Panc1 (cell line): Measurements from ENCODE around the gene BHLHE23. TPM values are rescaled to one million over a fixed set of nuclear protein-coding genes. Genes with fewer than 3 reads are reported as not detected.

ENCODE experiments used
- ATAC-seq: fragments of 200-7000 bp; cut with Tn5 transposase; 2 replicates; pipeline ENCODE4 v1.9.1; 2020; ENCODE audit warnings: mild to moderate bottlenecking, moderate library complexity
- BruUV-seq: library from RNA; stranded (reverse); fragments of 400-500 nt; replicated peaks from 2 replicates; lab custom pipeline; 2021; lab: Mats Ljungman, UMichigan
- CTCF ChIA-PET: fragments of 300-600 bp; sonication (Branson Sonifier 250); formaldehyde crosslinking; loops from one replicate; lab custom pipeline; 2022; ENCODE audit warnings: antibody characterized with exemption; lab: Charles Lee
- POLR2A ChIA-PET: fragments of 300-600 bp; sonication (Branson Sonifier 250); formaldehyde crosslinking; loops from one replicate; lab custom pipeline; 2022; ENCODE audit warnings: antibody characterized with exemption; lab: Charles Lee
- DNase-seq: peaks from one replicate; pipeline ENCODE4 v3.0.0-alpha.2; 2010; ENCODE audit warnings: low read depth, low spot score
- H3K27ac ChIP-seq: 2 replicates; pipeline ENCODE4 v1.5.1; 2011; ENCODE audit warnings: mild to moderate bottlenecking, low read length, inconsistent platforms
- H3K27me3 ChIP-seq: fragments of 200-500 bp; sonication (Bioruptor generic); 2 replicates; pipeline ENCODE4 v1.6.0; 2014; ENCODE audit warnings: low read length, inconsistent platforms; ENCODE audit not compliant: control insufficient read depth, insufficient read depth
- H3K36me3 ChIP-seq: fragments of 200-500 bp; sonication (Bioruptor generic); 2 replicates; pipeline ENCODE4 v1.5.1; 2014; ENCODE audit warnings: inconsistent platforms, mild to moderate bottlenecking, low read length, moderate library complexity; ENCODE audit not compliant: control insufficient read depth, insufficient read depth
- H3K4me1 ChIP-seq: 2 replicates; pipeline ENCODE4 v1.5.1; 2011; ENCODE audit warnings: inconsistent platforms, mild to moderate bottlenecking, low read length, moderate library complexity; ENCODE audit not compliant: control insufficient read depth, insufficient read depth
- H3K4me3 ChIP-seq, 2 experiments: 2 replicates each; pipeline ENCODE4 v1.5.1; 2011 to 2012; ENCODE audit warnings: low read depth in 2 of 2, low read length in 2 of 2, mild to moderate bottlenecking in 2 of 2, inconsistent platforms in 1 of 2, moderate library complexity in 1 of 2
- H3K9me3 ChIP-seq: fragments of 200-500 bp; sonication (Bioruptor generic); 2 replicates; pipeline ENCODE4 v1.5.1; 2014; ENCODE audit warnings: low read depth, mild to moderate bottlenecking, inconsistent platforms, low read length, moderate library complexity; ENCODE audit not compliant: control insufficient read depth, insufficient read depth
- POLR2AphosphoS5 ChIP-seq: IDR thresholded peaks from 2 replicates; pipeline ENCODE4 v1.6.1; 2012; ENCODE audit warnings: mild to moderate bottlenecking, low read depth, low read length, moderate library complexity
- SIN3A ChIP-seq: IDR thresholded peaks from 2 replicates; pipeline ENCODE4 v1.6.1; 2012; ENCODE audit warnings: low read depth, mild to moderate bottlenecking, low read length, moderate library complexity, borderline replicate concordance; ENCODE audit not compliant: insufficient read depth
- TCF7L2 ChIP-seq: IDR thresholded peaks from 2 replicates; pipeline ENCODE4 v1.6.1; 2011; ENCODE audit warnings: mild to moderate bottlenecking, low read depth, low read length, inconsistent platforms
- in situ Hi-C: cut with HindIII; loops from 2 replicates; pipeline ENCODE4 v1.10.0; 2016; ENCODE audit warnings: low sequenced_read_pairs, low pct_unique_long_range_greater_than_20kb
- intact Hi-C: fragments of 100-400 bp; cut with micrococcal nuclease; formaldehyde crosslinking; loops from one replicate; pipeline ENCODE4 v1.10.0; 2022; ENCODE audit not compliant: unreplicated experiment
- total RNA-seq: library from RNA; stranded (reverse); gene quantifications from one replicate; pipeline ENCODE4 v1.2.1, GENCODE V29; 2021; ENCODE audit not compliant: unreplicated experiment
- TF ChIP-seq, protein P1 (sequence below), 2 experiments: IDR thresholded peaks; 2 replicates each; pipeline ENCODE4 v1.6.1; 2011 to 2012; ENCODE audit warnings: low read depth in 2 of 2, control low read depth in 1 of 2, low read length in 1 of 2, mild to moderate bottlenecking in 1 of 2, moderate library complexity in 1 of 2; ENCODE audit not compliant: insufficient read depth in 1 of 2
- TF ChIP-seq, protein P2 (sequence below): fragments of 450-650 bp; IDR thresholded peaks from 2 replicates; pipeline ENCODE4 v1.5.1; 2017; ENCODE audit warnings: mild to moderate bottlenecking

BHLHE23 gene
- total RNA-seq, 1 experiment from 2014 or later, result not detected

DNA sequence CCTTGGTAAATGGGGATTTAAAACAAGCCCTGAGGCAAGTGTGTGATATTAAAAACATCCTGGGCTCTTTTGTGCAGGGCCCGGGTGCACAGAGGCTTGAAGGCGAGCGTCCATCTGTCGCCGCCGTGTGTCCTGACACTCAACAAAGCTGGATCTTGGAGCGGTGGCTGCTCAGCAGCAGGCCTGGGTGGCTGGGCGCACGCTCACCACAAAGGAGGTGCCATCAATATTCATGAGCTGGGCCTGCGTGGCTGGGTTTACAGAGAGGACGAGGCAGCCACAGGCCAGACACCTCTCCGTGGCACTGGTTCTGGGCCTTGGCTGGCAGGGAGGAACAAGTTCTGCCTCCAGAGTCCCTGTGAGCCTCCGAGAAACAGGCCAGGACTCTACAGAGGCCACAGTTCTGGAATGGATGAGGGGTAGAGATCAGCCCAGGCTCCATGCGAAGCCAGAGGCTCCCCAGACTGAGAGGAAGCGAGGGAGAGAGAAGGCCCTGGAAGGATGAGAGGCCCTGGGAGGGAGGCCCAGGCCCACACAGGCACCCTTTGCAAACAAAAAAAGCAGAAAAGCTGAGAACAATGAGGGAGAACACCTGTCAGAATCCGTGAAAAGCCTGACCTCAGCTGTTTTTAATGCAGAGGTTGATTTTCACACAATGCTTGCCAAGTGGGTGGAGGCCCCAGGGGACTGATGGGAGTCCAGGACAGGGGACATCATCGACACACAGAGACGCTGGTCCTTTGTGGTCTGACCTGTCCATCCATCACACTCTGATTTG lies 21.9 kb downstream of the BHLHE23 start:
- CTCF ChIA-PET, result no interaction called here
- intact Hi-C loops (no loop called here), in situ Hi-C loops (no loop called here)
- POLR2A ChIA-PET, result no interaction called here
- H3K27me3 ChIP-seq, result no peaks in the 10 kb centered on the region
- TF ChIP-seq, protein P1, sequence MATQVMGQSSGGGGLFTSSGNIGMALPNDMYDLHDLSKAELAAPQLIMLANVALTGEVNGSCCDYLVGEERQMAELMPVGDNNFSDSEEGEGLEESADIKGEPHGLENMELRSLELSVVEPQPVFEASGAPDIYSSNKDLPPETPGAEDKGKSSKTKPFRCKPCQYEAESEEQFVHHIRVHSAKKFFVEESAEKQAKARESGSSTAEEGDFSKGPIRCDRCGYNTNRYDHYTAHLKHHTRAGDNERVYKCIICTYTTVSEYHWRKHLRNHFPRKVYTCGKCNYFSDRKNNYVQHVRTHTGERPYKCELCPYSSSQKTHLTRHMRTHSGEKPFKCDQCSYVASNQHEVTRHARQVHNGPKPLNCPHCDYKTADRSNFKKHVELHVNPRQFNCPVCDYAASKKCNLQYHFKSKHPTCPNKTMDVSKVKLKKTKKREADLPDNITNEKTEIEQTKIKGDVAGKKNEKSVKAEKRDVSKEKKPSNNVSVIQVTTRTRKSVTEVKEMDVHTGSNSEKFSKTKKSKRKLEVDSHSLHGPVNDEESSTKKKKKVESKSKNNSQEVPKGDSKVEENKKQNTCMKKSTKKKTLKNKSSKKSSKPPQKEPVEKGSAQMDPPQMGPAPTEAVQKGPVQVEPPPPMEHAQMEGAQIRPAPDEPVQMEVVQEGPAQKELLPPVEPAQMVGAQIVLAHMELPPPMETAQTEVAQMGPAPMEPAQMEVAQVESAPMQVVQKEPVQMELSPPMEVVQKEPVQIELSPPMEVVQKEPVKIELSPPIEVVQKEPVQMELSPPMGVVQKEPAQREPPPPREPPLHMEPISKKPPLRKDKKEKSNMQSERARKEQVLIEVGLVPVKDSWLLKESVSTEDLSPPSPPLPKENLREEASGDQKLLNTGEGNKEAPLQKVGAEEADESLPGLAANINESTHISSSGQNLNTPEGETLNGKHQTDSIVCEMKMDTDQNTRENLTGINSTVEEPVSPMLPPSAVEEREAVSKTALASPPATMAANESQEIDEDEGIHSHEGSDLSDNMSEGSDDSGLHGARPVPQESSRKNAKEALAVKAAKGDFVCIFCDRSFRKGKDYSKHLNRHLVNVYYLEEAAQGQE (IDR thresholded peaks at IDR 0.05; ENCODE audit: insufficient read depth in 1 of 2, low read depth in 2 of 2, low read length in 1 of 2), result no peak
- TF ChIP-seq POLR2AphosphoS5 (no peak), SIN3A (no peak)
- ATAC-seq (no peak), DNase-seq (no peak)
- no TSS peak for BruUV-seq
- H3K27ac ChIP-seq, result no peak overlapping the region
- no peaks in the 10 kb centered on the region for H3K36me3 ChIP-seq
- H3K4me1 ChIP-seq, result peaks cover 6% of the 10 kb centered on the region; the same call in 1 of the 2 replicates
- no peak overlapping the region for H3K4me3 ChIP-seq
- no peaks in the 10 kb centered on the region for H3K9me3 ChIP-seq

DNA sequence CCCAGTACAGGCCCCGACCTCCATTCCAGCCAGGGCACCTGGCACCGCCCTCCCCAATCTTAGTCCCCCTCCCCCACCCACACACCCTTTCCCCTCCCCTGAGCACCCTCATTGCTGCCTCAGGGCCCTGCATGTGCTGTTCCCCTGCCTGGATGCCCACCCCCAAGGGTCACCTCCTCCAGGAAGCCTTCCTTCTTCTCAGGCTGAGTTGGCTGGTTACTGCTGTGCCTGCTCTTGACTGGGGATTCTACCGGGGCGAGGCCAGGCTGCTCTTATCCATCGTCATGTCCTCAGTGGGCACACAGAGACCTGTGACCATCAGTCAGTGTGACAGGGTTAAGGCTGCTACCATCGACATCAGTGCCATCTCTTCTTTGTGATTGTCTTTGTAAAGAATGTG lies 23.6 kb downstream of the BHLHE23 start:
- Histone ChIP-seq H3K4me3 (no peak overlapping the region), H3K27ac (no peak overlapping the region), H3K4me1 (peaks cover 6% of the 10 kb centered on the region; the same call in 1 of the 2 replicates), H3K27me3 (no peaks in the 10 kb centered on the region), H3K36me3 (no peaks in the 10 kb centered on the region), H3K9me3 (no peaks in the 10 kb centered on the region)
- in situ Hi-C loops (no loop called here), intact Hi-C loops (no loop called here)
- BruUV-seq, result no TSS peak
- TF ChIP-seq, protein P2, sequence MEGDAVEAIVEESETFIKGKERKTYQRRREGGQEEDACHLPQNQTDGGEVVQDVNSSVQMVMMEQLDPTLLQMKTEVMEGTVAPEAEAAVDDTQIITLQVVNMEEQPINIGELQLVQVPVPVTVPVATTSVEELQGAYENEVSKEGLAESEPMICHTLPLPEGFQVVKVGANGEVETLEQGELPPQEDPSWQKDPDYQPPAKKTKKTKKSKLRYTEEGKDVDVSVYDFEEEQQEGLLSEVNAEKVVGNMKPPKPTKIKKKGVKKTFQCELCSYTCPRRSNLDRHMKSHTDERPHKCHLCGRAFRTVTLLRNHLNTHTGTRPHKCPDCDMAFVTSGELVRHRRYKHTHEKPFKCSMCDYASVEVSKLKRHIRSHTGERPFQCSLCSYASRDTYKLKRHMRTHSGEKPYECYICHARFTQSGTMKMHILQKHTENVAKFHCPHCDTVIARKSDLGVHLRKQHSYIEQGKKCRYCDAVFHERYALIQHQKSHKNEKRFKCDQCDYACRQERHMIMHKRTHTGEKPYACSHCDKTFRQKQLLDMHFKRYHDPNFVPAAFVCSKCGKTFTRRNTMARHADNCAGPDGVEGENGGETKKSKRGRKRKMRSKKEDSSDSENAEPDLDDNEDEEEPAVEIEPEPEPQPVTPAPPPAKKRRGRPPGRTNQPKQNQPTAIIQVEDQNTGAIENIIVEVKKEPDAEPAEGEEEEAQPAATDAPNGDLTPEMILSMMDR, result no peak
- TF ChIP-seq POLR2AphosphoS5, result no peak
- TF ChIP-seq SIN3A, result no peak
- TF ChIP-seq, protein P1 (IDR thresholded peaks at IDR 0.05; ENCODE audit: insufficient read depth in 1 of 2, low read depth in 2 of 2, low read length in 1 of 2), result no peak
- TF ChIP-seq TCF7L2, result no peak
- ChIA-PET CTCF (no interaction called here), POLR2A (no interaction called here)
- ATAC-seq (no peak), DNase-seq (no peak)
